ENCODE measurements around the gene DTHD1.

- no peak for TF ChIP-seq CTCF (IDR thresholded peaks at IDR 0.05; ENCODE audit: borderline replicate concordance, extremely low read depth, low read length, poor library complexity, severe bottlenecking)
- no peak for TF ChIP-seq EZH2 (IDR thresholded peaks at IDR 0.05; ENCODE audit: borderline replicate concordance, low read depth, low read length, severe bottlenecking)
Measured at GRCh38 chr4:36312511-36312910, 31.1 kb downstream of the DTHD1 start.
